CD4-positive, alpha-beta T cell treated with Interleukin-4 for 1 hour (primary cell): ENCODE measurements around the gene TMEM273.

Experiments used
- DNase-seq, 2 donors: peaks; one replicate each; pipeline ENCODE4 v3.0.0-alpha.2; 2020 to 2022

The TMEM273 gene

DNA sequence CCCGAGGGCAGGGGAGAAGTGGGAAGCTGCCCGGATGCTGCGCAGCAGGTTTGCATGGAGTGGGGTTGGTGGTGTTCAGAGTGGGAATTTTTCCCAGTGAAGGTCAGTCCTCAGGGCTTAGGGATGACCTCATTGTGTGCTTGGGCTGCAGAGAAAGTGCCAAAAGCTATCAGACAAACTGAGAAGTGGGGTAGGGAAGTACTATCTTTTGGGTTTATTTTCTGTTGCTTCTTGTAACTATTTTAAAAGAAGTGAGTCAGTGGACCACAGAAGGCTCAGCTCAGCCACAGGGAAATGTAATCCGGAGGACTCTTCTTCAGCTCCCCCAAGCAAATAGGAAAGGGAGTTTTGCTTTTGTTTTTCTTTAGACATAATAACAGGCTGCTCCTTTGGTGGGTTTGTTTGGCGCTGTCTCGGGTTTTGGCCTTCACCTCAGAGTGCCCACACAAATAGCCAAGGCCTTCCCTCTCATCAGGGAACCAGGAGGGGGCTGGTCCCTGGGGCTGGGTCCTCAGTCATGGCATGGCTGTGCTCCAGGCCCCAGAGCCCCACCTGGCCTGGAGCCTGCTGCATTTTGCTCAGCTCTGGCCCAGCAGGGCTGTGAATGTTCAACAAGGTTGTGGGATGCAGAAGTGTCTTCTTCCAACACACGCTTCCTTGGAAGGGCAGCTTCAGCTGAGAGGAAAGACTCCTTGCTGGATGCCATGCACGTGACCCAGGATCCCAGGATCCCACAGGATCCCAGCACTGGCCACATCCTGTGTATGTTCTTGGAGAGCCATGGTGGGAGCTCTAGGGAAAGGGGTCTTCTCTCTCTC, 49.0 kb downstream of the TMEM273 start:
- DNase-seq, result no peak

DNA sequence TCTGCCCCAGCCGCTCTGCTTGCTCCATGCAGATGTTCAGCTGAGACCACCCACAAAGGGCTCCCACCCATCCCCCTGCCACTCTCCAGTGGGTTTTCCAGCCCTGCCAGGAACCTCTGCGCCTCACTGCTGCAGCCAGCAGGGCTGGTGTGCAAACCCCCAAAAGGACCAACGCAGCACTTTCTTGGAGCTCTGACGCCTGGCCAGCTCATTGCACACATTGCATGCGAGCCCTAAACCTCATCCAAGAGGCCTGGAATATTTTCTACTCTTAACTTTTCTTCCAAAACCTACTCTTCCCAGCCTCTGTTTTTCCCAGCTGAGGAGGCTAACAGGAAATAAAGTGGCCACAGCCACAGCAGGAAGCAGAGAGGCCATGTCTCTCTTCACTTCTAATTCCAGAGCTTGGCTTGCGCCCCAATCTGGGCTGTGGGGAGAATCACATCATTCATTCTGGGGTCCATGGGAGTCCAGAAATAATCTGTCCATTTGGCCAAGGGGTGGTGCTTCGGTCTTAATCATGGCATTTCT, 49.8 kb downstream of the TMEM273 start:
- DNase-seq, result no peak

DNA sequence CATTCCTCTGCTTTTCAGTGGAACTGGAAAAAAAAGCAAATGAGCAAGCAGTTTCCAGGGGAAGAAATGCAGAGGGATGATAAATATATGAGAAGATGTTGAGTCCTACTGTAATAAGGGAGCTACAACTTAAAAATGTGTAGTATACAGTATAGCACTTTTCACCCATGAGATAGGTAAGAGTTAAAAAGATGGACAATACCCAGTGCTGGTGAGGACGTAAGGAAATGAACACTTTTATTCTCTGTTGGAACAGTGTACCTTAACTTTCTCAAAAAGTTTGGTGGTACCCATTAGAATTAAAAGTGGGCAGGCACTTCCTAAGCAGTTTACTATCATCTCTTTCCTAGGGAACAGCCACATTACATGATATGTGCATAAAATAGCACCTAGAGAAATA, 51.7 kb downstream of the TMEM273 start:
- DNase-seq, result no peak

DNA sequence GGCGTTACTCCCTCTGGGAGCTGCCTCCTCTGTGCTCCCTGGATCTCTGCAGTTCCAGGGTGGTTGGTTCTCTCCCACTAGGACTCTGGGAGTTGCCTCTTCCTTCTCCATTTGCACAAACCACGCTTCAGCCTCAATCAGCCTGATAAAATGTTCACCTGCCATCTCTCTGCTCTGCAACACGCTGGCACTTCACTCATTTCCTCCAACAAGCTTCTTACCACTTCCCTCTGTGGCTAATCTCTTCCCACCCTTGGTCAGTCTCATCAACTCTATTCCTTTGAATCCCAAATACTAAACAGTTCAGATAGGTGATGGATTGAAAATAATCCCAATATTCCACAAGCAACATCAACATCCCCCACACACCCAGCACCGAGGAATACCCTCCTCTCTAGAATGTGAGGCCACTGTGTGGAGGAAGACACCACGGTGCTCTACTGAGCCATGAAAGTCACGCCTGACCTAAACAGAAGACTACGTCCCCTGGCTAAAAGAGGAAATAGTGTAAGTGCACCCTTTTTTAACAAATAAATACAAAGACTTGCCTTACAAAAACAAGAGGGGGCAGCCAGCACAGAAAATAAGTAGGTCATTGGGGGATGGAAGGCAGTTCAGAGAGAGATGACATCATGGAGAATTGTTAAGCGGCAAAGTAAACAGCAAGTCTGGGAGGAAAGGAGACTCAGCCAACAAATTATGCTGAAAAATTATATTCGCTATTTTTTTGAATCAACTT, 52.4 kb downstream of the TMEM273 start:
- DNase-seq, result no peak

DNA sequence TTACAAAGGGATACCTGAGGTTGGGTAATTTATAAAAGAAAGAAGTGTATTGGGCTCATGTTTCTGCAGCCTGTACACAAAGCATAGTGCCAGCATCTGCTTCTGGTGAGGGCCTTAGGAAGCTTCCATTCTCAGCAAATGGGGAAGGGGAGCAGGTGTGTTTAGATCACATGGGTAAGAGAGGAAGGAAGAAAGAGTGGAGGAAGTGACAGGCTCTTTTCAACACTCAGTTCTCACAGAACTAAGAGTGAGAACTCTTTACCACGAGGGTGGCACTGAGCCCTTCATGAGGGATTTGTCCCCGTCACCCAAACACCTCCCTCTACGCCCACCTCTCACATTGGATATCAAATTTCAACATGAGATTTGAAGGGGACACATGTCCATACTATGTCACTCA, 53.9 kb downstream of the TMEM273 start:
- no peak for DNase-seq

DNA sequence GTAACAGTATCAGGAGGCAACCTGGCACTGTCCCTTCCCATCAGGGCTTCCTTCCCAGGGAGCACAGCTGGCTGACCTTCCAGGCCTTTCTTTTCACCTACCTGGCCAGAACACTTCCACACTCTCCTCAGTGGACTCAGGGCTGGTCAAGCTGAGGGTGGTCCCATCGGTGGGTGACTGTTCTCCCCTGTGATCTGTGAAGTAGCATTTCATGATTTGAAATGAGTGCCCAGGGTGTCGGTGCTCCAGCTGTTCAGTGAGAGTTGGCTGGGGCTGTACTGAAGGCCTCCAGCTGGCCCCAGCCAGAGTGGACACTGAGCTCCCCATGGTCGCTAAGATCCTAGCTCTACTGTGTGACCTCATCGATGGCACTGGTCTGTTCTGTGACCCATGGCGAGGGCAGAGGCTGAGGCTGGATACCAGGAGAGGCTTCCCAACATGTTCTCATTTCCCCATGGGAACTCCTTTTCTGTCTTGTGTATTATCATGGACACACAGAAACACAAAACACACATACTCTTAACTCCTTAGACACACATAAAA, 54.4 kb downstream of the TMEM273 start, which contains the start of gene FAM170B:
FAM170B (minus strand) TSS at position 316 of the 543 bp plus-strand sequence; CDS start at position 213, 103 bp downstream.
- DNase-seq, result no peak

GRCh38 chr10:49132362-49132737, 55.8 kb downstream of the TMEM273 start:
- DNase-seq, result no peak

DNA sequence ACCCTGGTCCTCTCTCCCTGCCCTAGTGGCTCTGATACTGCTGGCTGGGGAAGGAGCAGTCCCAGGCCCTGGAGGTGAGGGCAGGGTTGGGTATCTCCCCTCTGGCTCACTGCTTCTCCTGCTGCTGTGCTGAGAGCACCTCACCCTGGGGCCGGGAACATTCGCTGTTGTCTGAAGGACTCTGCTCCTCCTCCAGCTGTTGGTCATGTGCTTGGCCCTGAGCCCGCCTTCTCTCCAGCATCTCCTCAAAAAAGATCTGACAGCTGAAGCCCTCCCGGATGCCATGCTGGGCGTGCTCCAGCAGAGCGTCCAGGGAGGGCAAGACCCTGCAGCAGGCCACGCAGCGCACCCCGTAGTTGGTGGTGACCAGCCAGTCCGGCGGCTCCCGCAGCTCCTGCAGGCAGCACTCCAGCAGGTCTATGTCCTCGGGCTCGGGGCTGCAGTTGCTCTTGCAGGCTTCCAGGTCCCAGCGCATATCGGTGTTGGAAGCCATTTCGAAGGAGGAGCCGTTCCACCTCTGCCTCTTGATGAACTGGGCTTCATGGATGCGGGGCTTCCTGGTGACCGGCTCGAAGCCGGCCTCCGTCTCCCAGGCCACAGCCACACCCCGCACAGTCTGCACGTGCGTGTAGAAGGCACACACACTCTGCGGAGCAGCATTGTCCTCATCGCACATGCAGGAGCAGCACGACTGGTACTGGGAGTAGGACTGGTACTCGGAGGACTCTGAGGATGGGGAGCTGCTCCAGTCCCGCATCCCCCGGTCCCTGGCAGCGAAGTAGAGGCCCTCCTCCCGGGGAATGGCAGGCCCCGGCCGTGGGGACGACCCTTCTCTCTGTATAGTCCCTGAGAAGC, 56.5 kb downstream of the TMEM273 start:
- no peak for DNase-seq

- no peak for DNase-seq
Observed at GRCh38 chr10:49129376-49129775, 58.8 kb downstream of the TMEM273 start.

DNA sequence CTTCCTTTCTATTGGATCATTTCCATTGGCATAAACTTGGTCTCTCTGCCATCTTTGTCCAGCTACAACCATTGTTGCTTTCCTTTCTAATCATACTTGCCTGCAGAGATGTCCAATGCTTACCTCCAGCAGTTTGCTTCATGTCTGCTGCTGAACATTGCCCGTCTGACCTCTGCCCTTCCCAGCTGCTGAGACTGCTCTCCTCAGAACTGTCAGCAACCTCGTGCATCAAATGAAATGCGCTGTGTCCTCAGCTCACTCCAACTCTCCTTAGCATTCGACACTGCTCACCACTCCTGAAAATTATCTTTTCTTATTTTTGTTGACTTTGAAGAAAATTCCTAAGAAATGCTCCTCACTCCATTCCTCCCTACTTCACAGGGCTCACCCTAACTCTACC, 59.3 kb downstream of the TMEM273 start:
- no peak for DNase-seq

- DNase-seq, result no peak
Observed at GRCh38 chr10:49123981-49124950, 63.9 kb downstream of the TMEM273 start.

DNA sequence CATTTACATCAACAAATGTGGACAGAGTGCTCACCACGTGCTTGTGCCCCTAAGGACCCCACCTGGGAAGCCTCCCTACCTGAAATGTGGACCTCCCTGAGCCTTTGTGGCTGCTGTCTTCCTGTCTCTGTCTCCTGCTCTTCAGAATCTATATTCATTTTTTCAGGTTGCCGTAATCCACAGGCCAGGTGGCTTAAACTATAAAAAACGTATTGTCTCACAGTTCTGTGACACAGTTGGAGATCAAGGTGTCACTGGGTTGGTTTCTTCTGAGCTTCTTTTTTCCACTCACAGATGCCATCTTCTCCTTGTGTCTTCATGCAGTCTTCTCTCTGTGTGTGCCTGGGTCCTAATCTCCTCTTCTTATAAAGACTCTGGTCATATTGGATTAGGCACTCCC, 67.3 kb downstream of the TMEM273 start:
- no peak for DNase-seq

GRCh38 chr10:49119746-49120145, 68.4 kb downstream of the TMEM273 start:
- DNase-seq, result no peak

GRCh38 chr10:49118430-49119074, 69.6 kb downstream of the TMEM273 start:
- no peak for DNase-seq

DNA sequence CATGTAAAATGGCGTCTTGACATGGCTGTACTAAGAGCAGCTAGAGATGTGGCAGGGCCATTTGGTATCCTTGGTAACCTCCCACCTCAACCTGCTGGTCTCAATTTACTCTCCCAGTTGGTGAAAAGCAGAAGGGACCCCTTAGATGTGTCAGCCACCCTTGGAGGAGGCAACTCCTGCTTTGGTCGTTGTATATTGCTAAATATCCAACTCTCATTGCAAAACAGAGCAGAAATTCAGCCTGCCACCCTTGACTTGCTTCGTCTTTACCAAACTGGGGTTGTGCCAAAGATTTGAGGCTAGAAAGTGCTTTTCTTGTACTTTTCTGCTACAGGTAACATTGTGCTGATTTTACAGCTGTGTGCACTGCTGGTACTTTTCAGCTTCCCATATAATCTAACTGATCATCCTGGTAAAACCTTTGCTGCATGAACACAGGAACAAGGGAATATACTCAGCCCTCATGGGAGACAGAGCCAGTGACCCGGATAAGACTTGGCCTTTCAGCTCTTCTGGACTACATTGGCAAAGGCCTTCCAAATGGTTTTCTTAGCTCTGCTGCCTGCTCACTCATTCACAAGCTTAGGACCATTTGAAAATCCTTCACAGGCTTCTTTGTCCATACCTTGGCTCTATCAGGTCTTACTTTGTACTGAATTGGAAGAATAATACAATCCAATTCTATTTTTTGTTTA, 70.7 kb downstream of the TMEM273 start:
- no peak for DNase-seq

DNA sequence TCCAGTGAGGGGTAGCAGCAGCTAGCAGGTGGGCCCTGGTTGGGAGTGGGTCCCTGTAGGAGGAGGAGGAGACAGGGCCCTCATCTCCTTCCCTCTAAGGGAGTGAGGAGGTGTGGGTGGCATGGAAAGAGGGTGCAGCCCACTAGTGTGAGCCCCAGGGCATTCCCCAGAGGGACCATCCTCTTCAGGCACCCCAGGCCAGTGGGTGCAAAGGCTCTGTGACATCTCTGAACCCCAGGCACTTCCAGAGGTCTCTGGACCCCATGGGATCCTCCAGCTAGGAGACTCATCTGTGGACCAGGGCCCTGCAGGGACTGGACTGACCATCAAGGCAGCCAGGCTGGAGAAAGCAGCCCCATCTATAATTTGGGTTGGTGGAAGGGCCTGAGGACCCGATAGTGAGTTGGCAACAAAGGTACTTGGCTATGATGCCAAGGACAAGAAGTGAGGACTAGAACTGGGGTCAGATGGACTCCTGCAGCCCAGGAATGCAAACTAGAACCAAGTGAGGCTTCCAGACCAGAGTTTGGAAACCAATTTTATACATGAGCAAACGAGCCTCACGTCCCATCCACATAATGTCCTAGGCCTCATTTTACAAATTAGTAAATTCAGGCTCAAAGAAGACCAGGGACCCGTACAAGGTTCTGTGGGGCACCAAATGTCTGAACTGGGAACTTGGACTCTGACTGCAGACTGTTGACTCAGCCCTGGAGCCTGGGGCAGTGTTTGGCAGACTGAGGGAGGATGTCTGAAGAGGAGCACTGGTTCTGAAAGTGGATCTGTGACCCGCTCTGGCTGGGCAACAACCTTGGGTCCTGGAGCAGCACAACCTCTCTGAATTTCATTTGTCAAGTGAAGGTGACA, 71.4 kb downstream of the TMEM273 start:
- DNase-seq, result no peak

GRCh38 chr10:49115796-49116508, 72.2 kb downstream of the TMEM273 start:
- peak in 1 of 2 donors; percentile 2 for DNase-seq

GRCh38 chr10:49115015-49115795, 73.0 kb downstream of the TMEM273 start, which contains the start of gene VSTM4:
VSTM4 (minus strand) TSS chr10:49115522; CDS start chr10:49115485, 37 bp downstream.
- DNase-seq, result no peak
